Stimulated activated effector memory CD8-positive, alpha-beta T cell treated with anti-CD3 and anti-CD28 coated beads, Interleukin-12 subunit alpha, Interleukin-12 subunit beta, amount 100 ng/mL, for 72 hours (primary cell): ENCODE results near the gene ABCC8.

ENCODE experiments used
- ATAC-seq: fragments of 150-1000 bp; cut with Tn5 transposase; 2 replicates; pipeline ENCODE4 v1.10.0; 2021
- DNase-seq, 2 donors: peaks; one replicate each; pipeline ENCODE4 v3.0.0; 2021 to 2022; ENCODE audit warnings: low spot score in 2 of 2
- H3K27ac Mint-ChIP-seq: one replicate; pipeline ENCODE4 v1.8.0; 2022; ENCODE audit warnings: mild to moderate bottlenecking, mixed read lengths
- H3K36me3 Mint-ChIP-seq: one replicate; pipeline ENCODE4 v1.8.0; 2022; ENCODE audit warnings: mild to moderate bottlenecking, mixed read lengths
- H3K4me1 Mint-ChIP-seq: one replicate; pipeline ENCODE4 v1.8.0; 2022; ENCODE audit warnings: mixed read lengths
- H3K4me3 Mint-ChIP-seq: one replicate; pipeline ENCODE4 v1.8.0; 2022; ENCODE audit warnings: mild to moderate bottlenecking, mixed read lengths
- H3K9me3 Mint-ChIP-seq: one replicate; pipeline ENCODE4 v1.8.0; 2022; ENCODE audit warnings: mixed read lengths

ABCC8 gene

GRCh38 chr11:17412488-17413180, 64.0 kb downstream of the ABCC8 start:
- Mint-ChIP-seq H3K36me3 (no peaks in the 10 kb centered on the region), H3K9me3 (no peaks in the 10 kb centered on the region), H3K27ac (no peak overlapping the region), H3K4me1 (no peaks in the 10 kb centered on the region), H3K4me3 (no peak overlapping the region)
- DNase-seq (no peak), ATAC-seq (no peak)

- no peak overlapping the region for H3K27ac Mint-ChIP-seq
- no peaks in the 10 kb centered on the region for H3K9me3 Mint-ChIP-seq
- no peak for ATAC-seq
- no peak overlapping the region for H3K4me3 Mint-ChIP-seq
- no peaks in the 10 kb centered on the region for H3K36me3 Mint-ChIP-seq
- no peak for DNase-seq
- no peaks in the 10 kb centered on the region for H3K4me1 Mint-ChIP-seq
Observed at GRCh38 chr11:17411418-17411817, 65.2 kb downstream of the ABCC8 start.

- Mint-ChIP-seq H3K4me1 (no peaks in the 10 kb centered on the region), H3K27ac (no peak overlapping the region), H3K9me3 (no peaks in the 10 kb centered on the region), H3K4me3 (no peak overlapping the region), H3K36me3 (no peaks in the 10 kb centered on the region)
- DNase-seq: no peak
- no peak for ATAC-seq
Observed at GRCh38 chr11:17410606-17411379, 65.9 kb downstream of the ABCC8 start.

GRCh38 chr11:17408641-17409040, 68.0 kb downstream of the ABCC8 start:
- Mint-ChIP-seq H3K4me1 (no peaks in the 10 kb centered on the region), H3K4me3 (no peak overlapping the region), H3K36me3 (no peaks in the 10 kb centered on the region), H3K27ac (no peak overlapping the region), H3K9me3 (no peaks in the 10 kb centered on the region)
- ATAC-seq (no peak), DNase-seq (no peak)

GRCh38 chr11:17408026-17408425, 68.6 kb downstream of the ABCC8 start:
- H3K36me3 Mint-ChIP-seq: no peaks in the 10 kb centered on the region
- DNase-seq (no peak), ATAC-seq (no peak)
- no peak overlapping the region for H3K27ac Mint-ChIP-seq
- no peaks in the 10 kb centered on the region for H3K4me1 Mint-ChIP-seq
- H3K4me3 Mint-ChIP-seq: no peak overlapping the region
- H3K9me3 Mint-ChIP-seq: no peaks in the 10 kb centered on the region

GRCh38 chr11:17407575-17407974, 69.1 kb downstream of the ABCC8 start:
- no peaks in the 10 kb centered on the region for H3K4me1 Mint-ChIP-seq
- no peaks in the 10 kb centered on the region for H3K9me3 Mint-ChIP-seq
- ATAC-seq (no peak), DNase-seq (no peak)
- H3K4me3 Mint-ChIP-seq: no peak overlapping the region
- H3K27ac Mint-ChIP-seq: no peak overlapping the region
- no peaks in the 10 kb centered on the region for H3K36me3 Mint-ChIP-seq

- Mint-ChIP-seq H3K36me3 (no peaks in the 10 kb centered on the region), H3K27ac (no peak overlapping the region), H3K9me3 (no peaks in the 10 kb centered on the region), H3K4me1 (no peaks in the 10 kb centered on the region), H3K4me3 (no peak overlapping the region)
- ATAC-seq (no peak), DNase-seq (no peak)
Observed at GRCh38 chr11:17406818-17407149, 69.9 kb downstream of the ABCC8 start.

- no peaks in the 10 kb centered on the region for H3K4me1 Mint-ChIP-seq
- no peak for ATAC-seq
- H3K36me3 Mint-ChIP-seq: no peaks in the 10 kb centered on the region
Observed at GRCh38 chr11:17406082-17406817, 70.4 kb downstream of the ABCC8 start.

GRCh38 chr11:17405232-17406005, 71.2 kb downstream of the ABCC8 start:
- Mint-ChIP-seq H3K9me3 (no peaks in the 10 kb centered on the region), H3K4me3 (no peak overlapping the region), H3K36me3 (no peaks in the 10 kb centered on the region), H3K27ac (no peak overlapping the region), H3K4me1 (no peaks in the 10 kb centered on the region)
- ATAC-seq (no peak), DNase-seq (no peak)

More at GRCh38 chr11:17406082-17406817, 70.4 kb downstream of the ABCC8 start:
- Mint-ChIP-seq H3K27ac (no peak overlapping the region), H3K9me3 (no peaks in the 10 kb centered on the region), H3K4me3 (no peak overlapping the region)
- DNase-seq: no peak

- no peak overlapping the region for H3K4me3 Mint-ChIP-seq
- no peak overlapping the region for H3K27ac Mint-ChIP-seq
- ATAC-seq: no peak
- no peaks in the 10 kb centered on the region for H3K36me3 Mint-ChIP-seq
- H3K4me1 Mint-ChIP-seq: no peaks in the 10 kb centered on the region
- no peak for DNase-seq
- H3K9me3 Mint-ChIP-seq: no peaks in the 10 kb centered on the region
Observed at GRCh38 chr11:17403980-17404759, 72.5 kb downstream of the ABCC8 start.

GRCh38 chr11:17402486-17402885, 74.2 kb downstream of the ABCC8 start:
- ATAC-seq: no peak
- Mint-ChIP-seq H3K4me3 (no peak overlapping the region), H3K4me1 (no peaks in the 10 kb centered on the region), H3K9me3 (no peaks in the 10 kb centered on the region), H3K27ac (no peak overlapping the region), H3K36me3 (no peaks in the 10 kb centered on the region)
- no peak for DNase-seq

- H3K4me3 Mint-ChIP-seq: no peak overlapping the region
- ATAC-seq (no peak), DNase-seq (no peak)
- H3K36me3 Mint-ChIP-seq: no peaks in the 10 kb centered on the region
- H3K9me3 Mint-ChIP-seq: no peaks in the 10 kb centered on the region
- H3K4me1 Mint-ChIP-seq: no peaks in the 10 kb centered on the region
- H3K27ac Mint-ChIP-seq: no peak overlapping the region
Observed at GRCh38 chr11:17401841-17402240, 74.8 kb downstream of the ABCC8 start.

GRCh38 chr11:17401316-17401715, 75.3 kb downstream of the ABCC8 start:
- H3K27ac Mint-ChIP-seq: no peak overlapping the region
- no peaks in the 10 kb centered on the region for H3K36me3 Mint-ChIP-seq
- ATAC-seq (no peak), DNase-seq (no peak)
- no peaks in the 10 kb centered on the region for H3K9me3 Mint-ChIP-seq
- no peak overlapping the region for H3K4me3 Mint-ChIP-seq
- H3K4me1 Mint-ChIP-seq: no peaks in the 10 kb centered on the region

- H3K4me1 Mint-ChIP-seq: no peaks in the 10 kb centered on the region
- no peaks in the 10 kb centered on the region for H3K36me3 Mint-ChIP-seq
- no peaks in the 10 kb centered on the region for H3K9me3 Mint-ChIP-seq
- H3K27ac Mint-ChIP-seq: no peak overlapping the region
- DNase-seq (no peak), ATAC-seq (no peak)
- H3K4me3 Mint-ChIP-seq: no peak overlapping the region
Observed at GRCh38 chr11:17400048-17400775, 76.4 kb downstream of the ABCC8 start.
